Stimulated activated CD4-positive, alpha-beta T cell treated with anti-CD3 and anti-CD28 coated beads, Interleukin-2, amount 100 ng/mL, for 4 hours (primary cell): ENCODE data around the gene VDR.

Experiments
- DNase-seq: peaks from one replicate; pipeline ENCODE4 v3.0.0-alpha.2; 2020; ENCODE audit warnings: low read depth

VDR gene

DNA sequence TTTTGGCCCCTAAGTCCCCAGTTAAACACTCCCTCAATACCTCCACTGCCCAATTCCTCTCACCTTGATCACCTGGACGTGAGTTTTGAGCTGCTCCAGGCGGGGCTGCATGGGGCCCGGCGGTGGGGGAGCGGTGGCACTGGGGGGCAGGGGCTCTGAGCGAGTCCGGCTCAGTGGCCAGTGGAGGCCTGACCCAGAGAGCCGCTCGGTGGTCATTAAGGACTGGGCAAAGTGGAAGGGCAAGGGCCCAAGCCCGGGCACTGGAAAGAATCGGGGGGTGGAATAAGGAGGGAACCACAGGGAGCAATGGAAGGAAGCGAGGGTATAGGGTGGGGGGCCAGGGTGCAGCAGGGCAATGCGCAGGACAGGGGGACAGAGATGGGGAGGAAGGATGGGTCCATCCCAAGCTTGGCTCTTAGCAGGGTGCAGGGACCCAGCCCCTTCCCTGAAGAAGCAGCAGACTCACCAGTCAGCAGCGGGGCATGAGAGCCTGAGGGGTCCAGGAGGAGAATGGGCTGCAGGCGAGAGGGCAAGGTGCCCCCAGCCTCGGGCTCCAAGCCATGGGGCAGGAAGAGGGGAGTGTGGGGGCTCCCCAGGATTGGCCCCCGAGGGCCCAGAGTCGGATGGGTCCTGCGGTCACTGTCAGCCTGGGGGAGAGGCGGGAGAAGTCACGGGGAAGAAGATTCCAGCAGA is 109.5 kb downstream of the VDR start:
- DNase-seq = no peak

GRCh38 chr12:47794679-47795078 is 110.1 kb downstream of the VDR start:
- DNase-seq = no peak

GRCh38 chr12:47793015-47793681 is 111.6 kb downstream of the VDR start:
- DNase-seq = no peak

DNA sequence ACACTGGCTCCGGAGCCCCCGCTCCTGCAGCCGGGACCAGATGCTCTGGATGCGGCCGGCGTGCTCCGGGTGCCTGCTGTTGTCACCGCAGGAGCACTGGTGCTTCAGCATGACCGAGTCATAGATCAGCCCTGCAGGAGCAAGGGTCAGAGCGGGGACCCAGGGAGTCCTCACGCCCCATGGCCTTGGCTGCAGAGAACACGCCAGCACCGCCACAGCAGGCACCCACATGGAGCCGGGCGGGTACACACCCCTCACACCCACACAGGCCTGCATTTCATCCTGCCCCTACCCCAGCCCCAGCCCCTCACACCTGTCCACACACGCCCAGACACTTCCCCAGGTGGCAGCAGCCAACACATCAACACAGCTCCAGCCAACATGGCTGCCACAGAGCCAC is 112.9 kb downstream of the VDR start:
- no peak for DNase-seq
